ENCODE results near the gene SMAD3. TPM values are rescaled to one million over a fixed set of nuclear protein-coding genes. Genes with fewer than 3 reads are reported as not detected.

The SMAD3 gene
- total and polyA plus RNA-seq, 4 donors, result 10.9 to 41.6 (median 23.4) TPM

DNA sequence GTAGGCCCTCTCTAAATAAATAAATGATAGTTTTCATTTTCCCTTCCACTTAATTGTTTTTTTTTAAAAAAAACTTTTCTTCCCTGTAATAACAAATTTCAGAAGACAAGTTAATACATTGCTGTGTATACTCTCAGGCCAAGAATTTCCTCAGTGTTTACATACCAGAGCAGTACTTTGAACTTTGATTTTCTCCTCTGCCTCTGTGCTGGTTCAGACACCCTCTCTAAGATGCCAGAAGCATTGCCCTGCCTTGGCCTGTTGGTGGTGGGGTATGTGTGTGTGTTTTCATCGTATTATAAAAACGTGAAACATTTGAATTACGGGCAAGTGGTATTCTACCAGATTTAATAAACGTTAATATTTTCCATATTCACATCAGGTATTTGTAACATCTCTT is 70.1 kb downstream of the SMAD3 start:
- Histone ChIP-seq H3K9ac (ENCODE audit: insufficient read depth in 1 of 2, low read length in 2 of 2) (no peak overlapping the region), H3K9me3 (ENCODE audit: control insufficient read depth in 4 of 4, insufficient read depth in 3 of 4, low read length in 3 of 4) (no peaks in the 10 kb centered on the region), H3K27ac (ENCODE audit: low read depth in 1 of 2, low read length in 1 of 2) (no peak overlapping the region), H3K36me3 (ENCODE audit: control insufficient read depth in 4 of 4, insufficient read depth in 4 of 4, low read length in 4 of 4) (no peaks in the 10 kb centered on the region), H3K4me3 (no peak overlapping the region), H3K27me3 (ENCODE audit: control insufficient read depth in 3 of 3, insufficient read depth in 3 of 3, low read length in 2 of 3) (no peaks in the 10 kb centered on the region), H3K4me1 (ENCODE audit: control insufficient read depth in 5 of 5, insufficient read depth in 5 of 5, low read length in 5 of 5) (peaks cover 13 to 72% (median 48%) of the 10 kb centered on the region in 5 donors)
- TF ChIP-seq CTCF (IDR thresholded peaks at IDR 0.05; ENCODE audit: control extremely low read depth, extremely low read depth), result no peak
- DNase-seq, result peak; percentile 72 to 89 (median 88)
- no peak for ATAC-seq (ENCODE audit: insufficient read depth, low FRiP score)
- 47 to 65% methylated on average over 4 of the region's 4 CpGs for WGBS, 2 donors

DNA sequence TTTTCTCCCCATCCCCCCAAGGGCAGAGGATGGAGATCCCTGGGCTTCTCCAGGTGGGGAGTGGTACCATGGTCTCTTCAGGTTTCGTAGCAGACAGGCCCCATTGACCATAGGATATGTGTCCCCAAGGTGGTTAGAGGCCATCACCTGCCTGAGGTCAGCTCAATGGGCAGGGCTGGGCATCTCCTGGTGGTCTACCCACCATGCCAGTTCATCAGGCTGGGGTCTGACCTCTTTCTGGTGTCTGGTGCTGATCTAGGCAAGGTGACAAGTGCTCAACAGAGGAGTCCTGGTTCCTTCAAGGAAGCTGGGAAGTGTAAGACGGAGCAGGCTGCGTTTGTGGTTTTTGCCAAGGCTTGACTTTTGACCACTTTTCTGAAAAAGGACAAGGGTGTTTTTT is 71.4 kb downstream of the SMAD3 start:
- Histone ChIP-seq H3K4me1 (ENCODE audit: control insufficient read depth in 5 of 5, insufficient read depth in 5 of 5, low read length in 5 of 5) (peaks cover 18 to 77% (median 49%) of the 10 kb centered on the region in 5 donors), H3K4me3 (no peak overlapping the region), H3K36me3 (ENCODE audit: control insufficient read depth in 4 of 4, insufficient read depth in 4 of 4, low read length in 4 of 4) (no peaks in the 10 kb centered on the region), H3K9me3 (ENCODE audit: control insufficient read depth in 4 of 4, insufficient read depth in 3 of 4, low read length in 3 of 4) (no peaks in the 10 kb centered on the region), H3K27me3 (ENCODE audit: control insufficient read depth in 3 of 3, insufficient read depth in 3 of 3, low read length in 2 of 3) (no peaks in the 10 kb centered on the region), H3K27ac (ENCODE audit: low read depth in 1 of 2, low read length in 1 of 2) (peak overlapping the region in 1 of 2 donors; percentile 56), H3K9ac (ENCODE audit: insufficient read depth in 1 of 2, low read length in 2 of 2) (no peak overlapping the region)
- WGBS, 2 donors, result 75 to 77% methylated on average over 3 of the region's 3 CpGs
- no peak for ATAC-seq (ENCODE audit: insufficient read depth, low FRiP score)
- no peak for DNase-seq
- TF ChIP-seq CTCF (IDR thresholded peaks at IDR 0.05; ENCODE audit: control extremely low read depth, extremely low read depth), result no peak

DNA sequence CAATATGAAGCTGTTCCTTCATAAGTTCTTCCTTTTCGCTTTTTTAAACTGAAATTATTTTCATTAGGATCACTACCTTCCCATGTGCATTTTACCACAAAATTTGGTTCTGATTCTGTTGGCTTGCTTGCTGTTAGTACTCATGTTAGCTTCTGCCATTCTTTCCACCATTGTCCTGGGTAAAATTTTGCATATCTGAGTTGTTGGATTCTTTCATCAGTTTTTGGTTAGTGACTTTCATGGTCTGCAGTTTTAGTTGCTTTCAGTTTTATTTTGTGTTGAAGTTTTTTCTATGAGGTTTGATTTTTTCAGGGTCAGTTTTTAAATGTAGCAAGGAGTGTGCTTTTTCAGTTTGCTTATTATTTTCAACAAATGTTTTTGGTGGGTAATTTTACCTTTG is 71.9 kb downstream of the SMAD3 start:
- no peak for ATAC-seq (ENCODE audit: insufficient read depth, low FRiP score)
- H3K9ac ChIP-seq (ENCODE audit: insufficient read depth in 1 of 2, low read length in 2 of 2), result no peak overlapping the region
- H3K4me3 ChIP-seq, result no peak overlapping the region
- H3K9me3 ChIP-seq (ENCODE audit: control insufficient read depth in 4 of 4, insufficient read depth in 3 of 4, low read length in 3 of 4), result no peaks in the 10 kb centered on the region
- H3K27me3 ChIP-seq (ENCODE audit: control insufficient read depth in 3 of 3, insufficient read depth in 3 of 3, low read length in 2 of 3), result no peaks in the 10 kb centered on the region
- no peak for TF ChIP-seq CTCF (IDR thresholded peaks at IDR 0.05; ENCODE audit: control extremely low read depth, extremely low read depth)
- peak overlapping the region in 1 of 2 donors; percentile 81 for H3K27ac ChIP-seq (ENCODE audit: low read depth in 1 of 2, low read length in 1 of 2)
- WGBS, 2 donors, result 91 to 96% methylated on average over 1 of the region's 1 CpG
- H3K4me1 ChIP-seq (ENCODE audit: control insufficient read depth in 5 of 5, insufficient read depth in 5 of 5, low read length in 5 of 5), result peaks cover 23 to 79% (median 53%) of the 10 kb centered on the region in 5 donors
- H3K36me3 ChIP-seq (ENCODE audit: control insufficient read depth in 4 of 4, insufficient read depth in 4 of 4, low read length in 4 of 4), result no peaks in the 10 kb centered on the region
- no peak for DNase-seq
